HEK293 (cell line): Measurements from ENCODE around the gene EPHB1.

Experiments
- CTCF ChIA-PET: fragments of 350-600 bp; formaldehyde crosslinking; extraction: SDS; loops from one replicate; lab custom pipeline; 2021; ENCODE audit warnings: antibody characterized with exemption; lab: Yijun Ruan, JAX
- POLR2A ChIA-PET: fragments of 300-600 bp; formaldehyde crosslinking; extraction: SDS; loops from one replicate; lab custom pipeline; 2020; ENCODE audit warnings: antibody characterized with exemption, inconsistent platforms; lab: Yijun Ruan, JAX
- H3K27ac ChIP-seq: fragments of 200-500 bp; sonication (Bioruptor generic); 2 replicates; pipeline ENCODE4 v1.5.1; 2014; ENCODE audit warnings: low read depth, low read length, control low read depth, inconsistent platforms; ENCODE audit errors: extremely low read depth
- H3K36me3 ChIP-seq, 2 experiments: fragments of 200-500 bp in 1 of 2; sonication (Bioruptor generic) in 1 of 2; 1 replicate in 1 of 2; 2 replicates in 1 of 2; pipeline ENCODE4 v1.5.1; 2014 to 2017; ENCODE audit warnings: inconsistent platforms in 2 of 2, low read length in 2 of 2; ENCODE audit not compliant: control insufficient read depth in 2 of 2, insufficient read depth in 1 of 2
- H3K4me1 ChIP-seq: fragments of 200-500 bp; sonication (Bioruptor generic); 2 replicates; pipeline ENCODE4 v1.5.1; 2014; ENCODE audit warnings: mild to moderate bottlenecking, low read length, inconsistent platforms; ENCODE audit not compliant: control insufficient read depth, insufficient read depth
- H3K4me3 ChIP-seq: 2 replicates; pipeline ENCODE4 v1.5.1; 2011; ENCODE audit warnings: low read depth, mild to moderate bottlenecking, control low read depth, low read length, moderate library complexity
- H3K9me3 ChIP-seq: fragments of 200-500 bp; sonication (Bioruptor generic); 2 replicates; pipeline ENCODE4 v1.5.1; 2014; ENCODE audit warnings: low read depth, low read length, inconsistent platforms; ENCODE audit not compliant: control insufficient read depth, insufficient read depth
- AEBP2 ChIP-seq: fragments of 450-650 bp; formaldehyde crosslinking; IDR thresholded peaks from 2 replicates; pipeline ENCODE4 v1.5.1; 2016; ENCODE audit warnings: missing biosample characterization, missing genetic modification characterization, borderline replicate concordance
- BCL11A ChIP-seq: fragments of 450-650 bp; formaldehyde crosslinking; IDR thresholded peaks from 2 replicates; pipeline ENCODE4 v1.5.1; 2016; ENCODE audit warnings: low read depth, missing biosample characterization, missing genetic modification characterization
- EGR2 ChIP-seq: fragments of 450-650 bp; formaldehyde crosslinking; IDR thresholded peaks from 2 replicates; pipeline ENCODE4 v1.5.1; 2016; ENCODE audit warnings: low read depth, missing biosample characterization, missing genetic modification characterization
- HIC1 ChIP-seq: fragments of 450-650 bp; formaldehyde crosslinking; IDR thresholded peaks from 2 replicates; pipeline ENCODE4 v1.5.1; 2016; ENCODE audit warnings: missing biosample characterization, missing genetic modification characterization
- HOXD13 ChIP-seq: sonication (generic); formaldehyde crosslinking; IDR thresholded peaks from 2 replicates; pipeline ENCODE4 v1.8.0; 2022; ENCODE audit warnings: missing genetic modification reagents, borderline replicate concordance
- KLF16 ChIP-seq: fragments of 450-650 bp; formaldehyde crosslinking; IDR thresholded peaks from 2 replicates; pipeline ENCODE4 v1.5.1; 2017; ENCODE audit warnings: missing biosample characterization, missing genetic modification characterization
- SALL2 ChIP-seq: fragments of 450-650 bp; formaldehyde crosslinking; IDR thresholded peaks from 2 replicates; pipeline ENCODE4 v1.5.0; 2017; ENCODE audit warnings: missing biosample characterization, mild to moderate bottlenecking, missing genetic modification characterization, borderline replicate concordance
- TRIM28 ChIP-seq: IDR thresholded peaks from 2 replicates; pipeline ENCODE4 v1.6.1; 2011; ENCODE audit warnings: low read length, control low read depth, borderline replicate concordance
- YY1 ChIP-seq: fragments of 450-650 bp; formaldehyde crosslinking; IDR thresholded peaks from 2 replicates; pipeline ENCODE4 v1.5.1; 2018; ENCODE audit warnings: missing biosample characterization, missing genetic modification characterization
- ZFP41 ChIP-seq: fragments of 450-650 bp; formaldehyde crosslinking; IDR thresholded peaks from 2 replicates; pipeline ENCODE4 v1.5.1; 2016; ENCODE audit warnings: missing biosample characterization, missing genetic modification characterization, borderline replicate concordance
- ZNF10 ChIP-seq: fragments of 450-650 bp; formaldehyde crosslinking; IDR thresholded peaks from 2 replicates; pipeline ENCODE4 v1.5.1; 2017; ENCODE audit warnings: missing biosample characterization, missing genetic modification characterization
- ZNF133 ChIP-seq: fragments of 450-650 bp; formaldehyde crosslinking; IDR thresholded peaks from 2 replicates; pipeline ENCODE4 v1.5.1; 2016; ENCODE audit warnings: missing biosample characterization, missing genetic modification characterization
- ZNF140 ChIP-seq: fragments of 450-650 bp; formaldehyde crosslinking; IDR thresholded peaks from 2 replicates; pipeline ENCODE4 v1.5.1; 2016; ENCODE audit warnings: missing biosample characterization, missing genetic modification characterization
- ZNF174 ChIP-seq: fragments of 450-650 bp; formaldehyde crosslinking; IDR thresholded peaks from 2 replicates; pipeline ENCODE4 v1.5.0; 2017; ENCODE audit warnings: missing biosample characterization, mild to moderate bottlenecking, missing genetic modification characterization
- ZNF18 ChIP-seq: fragments of 450-650 bp; formaldehyde crosslinking; IDR thresholded peaks from 2 replicates; pipeline ENCODE4 v1.5.1; 2016; ENCODE audit warnings: missing biosample characterization, missing genetic modification characterization
- ZNF292 ChIP-seq: fragments of 450-650 bp; formaldehyde crosslinking; IDR thresholded peaks from 2 replicates; pipeline ENCODE4 v1.5.1; 2016; ENCODE audit warnings: low read depth, missing biosample characterization, missing genetic modification characterization, borderline replicate concordance
- ZNF394 ChIP-seq: fragments of 450-650 bp; formaldehyde crosslinking; IDR thresholded peaks from 2 replicates; pipeline ENCODE4 v1.5.1; 2016; ENCODE audit warnings: missing biosample characterization, missing genetic modification characterization, mild to moderate bottlenecking, moderate library complexity, borderline replicate concordance
- ZNF449 ChIP-seq: fragments of 450-650 bp; formaldehyde crosslinking; IDR thresholded peaks from 2 replicates; pipeline ENCODE4 v1.5.1; 2017; ENCODE audit warnings: missing biosample characterization, mild to moderate bottlenecking, missing genetic modification characterization, moderate library complexity
- ZNF473 ChIP-seq: fragments of 450-650 bp; formaldehyde crosslinking; IDR thresholded peaks from 2 replicates; pipeline ENCODE4 v1.5.1; 2017; ENCODE audit warnings: missing biosample characterization, missing genetic modification characterization
- ZNF501 ChIP-seq: fragments of 450-650 bp; formaldehyde crosslinking; IDR thresholded peaks from 2 replicates; pipeline ENCODE4 v1.5.1; 2016; ENCODE audit warnings: missing biosample characterization, missing genetic modification characterization
- ZNF514 ChIP-seq: fragments of 450-650 bp; formaldehyde crosslinking; IDR thresholded peaks from 2 replicates; pipeline ENCODE4 v1.5.1; 2016; ENCODE audit warnings: missing biosample characterization, missing genetic modification characterization
- ZNF561 ChIP-seq: fragments of 450-650 bp; IDR thresholded peaks from 2 replicates; pipeline ENCODE4 v1.5.1; 2018; ENCODE audit warnings: missing biosample characterization, missing genetic modification characterization, borderline replicate concordance
- ZNF645 ChIP-seq: fragments of 450-650 bp; formaldehyde crosslinking; IDR thresholded peaks from 2 replicates; pipeline ENCODE4; 2016; ENCODE audit warnings: missing biosample characterization, missing genetic modification characterization
- ZNF658 ChIP-seq: fragments of 450-650 bp; formaldehyde crosslinking; IDR thresholded peaks from 2 replicates; pipeline ENCODE4; 2016; ENCODE audit warnings: missing biosample characterization, missing genetic modification characterization
- ZNF707 ChIP-seq: fragments of 450-650 bp; formaldehyde crosslinking; IDR thresholded peaks from 2 replicates; pipeline ENCODE4 v1.5.1; 2016; ENCODE audit warnings: missing biosample characterization, missing genetic modification characterization
- ZNF792 ChIP-seq: fragments of 450-650 bp; formaldehyde crosslinking; IDR thresholded peaks from 2 replicates; pipeline ENCODE4 v1.5.1; 2016; ENCODE audit warnings: missing biosample characterization, missing genetic modification characterization

EPHB1 gene

DNA sequence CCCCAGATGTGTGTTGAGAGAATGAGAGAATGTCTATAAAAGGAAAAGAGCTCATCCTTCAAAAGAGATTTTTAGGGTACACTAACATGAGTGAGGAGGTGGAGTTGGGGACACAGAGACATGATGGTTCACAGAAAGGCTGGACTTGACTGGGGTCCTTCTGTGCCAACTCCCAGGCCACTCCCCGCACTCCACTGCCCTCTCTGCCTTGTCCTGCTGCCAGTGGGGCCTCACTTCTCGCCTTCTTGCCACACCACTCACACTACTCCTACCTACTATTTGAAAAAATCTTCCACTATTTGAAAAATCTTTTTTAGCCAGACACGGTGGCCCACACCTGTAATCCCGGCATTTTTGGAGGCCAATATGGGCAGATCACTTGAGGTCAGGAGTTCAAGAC, 298.1 kb downstream of the EPHB1 start:
- CTCF ChIA-PET = interaction anchor here (0.6 to 0.7 kb wide), 2 partner anchors 96 to 409 kb away, joined by 3 read pairs; no protein-coding TSS in a partner anchor
- H3K9me3 ChIP-seq = no peaks in the 10 kb centered on the region
- H3K27ac ChIP-seq = no peak overlapping the region
- H3K4me1 ChIP-seq = no peaks in the 10 kb centered on the region
- no peaks in the 10 kb centered on the region for H3K36me3 ChIP-seq
- POLR2A ChIA-PET = no interaction called here
- TF ChIP-seq ZNF10 (tag by site-specific recombination) = no peak
- no peak for TF ChIP-seq ZNF133 (tag by site-specific recombination)
- TF ChIP-seq SALL2 (tag by site-specific recombination) = no peak
- no peak for TF ChIP-seq HIC1 (tag by site-specific recombination)
- no peak for TF ChIP-seq TRIM28
- TF ChIP-seq ZFP41 (tag by site-specific recombination) = no peak
- TF ChIP-seq EGR2 (tag by site-specific recombination) = no peak
- TF ChIP-seq ZNF18 (tag by site-specific recombination) = no peak
- no peak for TF ChIP-seq ZNF292 (tag by site-specific recombination)
- no peak for TF ChIP-seq ZNF501 (tag by site-specific recombination)
- no peak for TF ChIP-seq ZNF792
- H3K4me3 ChIP-seq = no peak overlapping the region

- Histone ChIP-seq H3K4me1 (no peaks in the 10 kb centered on the region), H3K9me3 (no peaks in the 10 kb centered on the region), H3K27ac (no peak overlapping the region), H3K4me3 (no peak overlapping the region), H3K36me3 (no peaks in the 10 kb centered on the region)
- ChIA-PET POLR2A (no interaction called here), CTCF (no interaction called here)
- no peak for TF ChIP-seq ZNF645 (tag by site-specific recombination)
- no peak for TF ChIP-seq ZNF658 (tag by site-specific recombination)
- TF ChIP-seq HOXD13 (CRISPR knock-in tag) = no peak
- TF ChIP-seq ZNF394 = no peak
- TF ChIP-seq KLF16 (tag by site-specific recombination) = no peak
- no peak for TF ChIP-seq ZNF707 (tag by site-specific recombination)
- no peak for TF ChIP-seq ZNF449 (tag by site-specific recombination)
- no peak for TF ChIP-seq ZNF174 (tag by site-specific recombination)
- TF ChIP-seq YY1 (tag by site-specific recombination) = no peak
- TF ChIP-seq ZNF473 = no peak
- TF ChIP-seq ZNF561 (tag by site-specific recombination) = no peak
- TF ChIP-seq ZNF140 = no peak
- TF ChIP-seq ZNF514 (tag by site-specific recombination) = no peak
- TF ChIP-seq BCL11A (tag by site-specific recombination) = no peak
- no peak for TF ChIP-seq ZNF792
- TF ChIP-seq AEBP2 (tag by site-specific recombination) = no peak
These were observed 302.4 kb downstream of the EPHB1 start for GRCh38 chr3:135097276-135097946.
